ENCODE results near the gene PCID2. TPM values are rescaled to one million over a fixed set of nuclear protein-coding genes. Genes with fewer than 3 reads are reported as not detected.

PCID2 gene
- total and polyA plus RNA-seq, 12 donors = 38.9 to 74.0 (median 47.3) TPM

- intact Hi-C loops (cut with DNase I) = no loop called here
- no peak for DNase-seq
Measured at GRCh38 chr13:113148940-113149503, 59.4 kb downstream of the PCID2 start.

GRCh38 chr13:113148407-113148806 lies 60.1 kb downstream of the PCID2 start:
- Histone ChIP-seq H3K27me3 (peaks cover 0 to 19% (median 0%) of the 10 kb centered on the region in 7 donors), H3K9me3 (no peaks in the 10 kb centered on the region), H3K27ac (no peak overlapping the region), H3K36me3 (no peaks in the 10 kb centered on the region), H3K4me3 (no peak overlapping the region), H3K4me1 (peaks cover 6 to 18% (median 11%) of the 10 kb centered on the region in 9 donors)
- no peak for ATAC-seq
- TF ChIP-seq CTCF (IDR thresholded peaks at IDR 0.05) = no peak
- intact Hi-C loops (cut with DNase I) = no loop called here
- no peak for DNase-seq
- WGBS, 2 donors = 92 to 95% methylated on average over 13 of the region's 13 CpGs

More at GRCh38 chr13:113148940-113149503, 59.4 kb downstream of the PCID2 start:
- no peak for ATAC-seq
- TF ChIP-seq CTCF (IDR thresholded peaks at IDR 0.05) = no peak
- peaks cover 0 to 20% (median 0%) of the 10 kb centered on the region in 7 donors for H3K27me3 ChIP-seq
- H3K4me1 ChIP-seq = peaks cover 8 to 20% (median 11%) of the 10 kb centered on the region in 9 donors
- H3K27ac ChIP-seq = no peak overlapping the region
- WGBS, 2 donors = 95% methylated on average over 38 of the region's 38 CpGs
- no peaks in the 10 kb centered on the region for H3K9me3 ChIP-seq
- no peak overlapping the region for H3K4me3 ChIP-seq
- H3K36me3 ChIP-seq = no peaks in the 10 kb centered on the region

- ATAC-seq = no peak
- TF ChIP-seq CTCF (IDR thresholded peaks at IDR 0.05) = no peak
- H3K4me1 ChIP-seq = peaks cover 0 to 6% (median 4%) of the 10 kb centered on the region in 9 donors
- H3K27ac ChIP-seq = no peak overlapping the region
- H3K27me3 ChIP-seq = peaks cover 0 to 7% (median 0%) of the 10 kb centered on the region in 7 donors
- H3K4me3 ChIP-seq = no peak overlapping the region
- 85 to 87% methylated on average over 8 of the region's 8 CpGs for WGBS, 2 donors
- intact Hi-C loops (cut with DNase I) = no loop called here
- no peaks in the 10 kb centered on the region for H3K36me3 ChIP-seq
- no peaks in the 10 kb centered on the region for H3K9me3 ChIP-seq
- DNase-seq = no peak
Measured at GRCh38 chr13:113147206-113147605, 61.3 kb downstream of the PCID2 start.

- peaks cover 0 to 6% (median 0%) of the 10 kb centered on the region in 7 donors for H3K27me3 ChIP-seq
- no peak for DNase-seq
- no peak for TF ChIP-seq CTCF (IDR thresholded peaks at IDR 0.05)
- no peak for ATAC-seq
- H3K36me3 ChIP-seq = no peaks in the 10 kb centered on the region
- H3K4me1 ChIP-seq = peaks cover 0 to 1% (median 0%) of the 10 kb centered on the region in 9 donors
- intact Hi-C loops (cut with DNase I) = no loop called here
- H3K4me3 ChIP-seq = no peak overlapping the region
- H3K9me3 ChIP-seq = no peaks in the 10 kb centered on the region
- 81 to 87% methylated on average over 9 of the region's 9 CpGs for WGBS, 2 donors
- H3K27ac ChIP-seq = no peak overlapping the region
Measured at GRCh38 chr13:113146750-113147149, 61.7 kb downstream of the PCID2 start.

All from heart right ventricle (tissue), 16 donors.